ENCODE measurements around the gene C4orf46.
"Not testable (repeated sequence)": the region's sequence is repeated elsewhere in the genome, so short reads cannot be mapped to it uniquely, and the experiment has no call there.

The C4orf46 gene

DNA sequence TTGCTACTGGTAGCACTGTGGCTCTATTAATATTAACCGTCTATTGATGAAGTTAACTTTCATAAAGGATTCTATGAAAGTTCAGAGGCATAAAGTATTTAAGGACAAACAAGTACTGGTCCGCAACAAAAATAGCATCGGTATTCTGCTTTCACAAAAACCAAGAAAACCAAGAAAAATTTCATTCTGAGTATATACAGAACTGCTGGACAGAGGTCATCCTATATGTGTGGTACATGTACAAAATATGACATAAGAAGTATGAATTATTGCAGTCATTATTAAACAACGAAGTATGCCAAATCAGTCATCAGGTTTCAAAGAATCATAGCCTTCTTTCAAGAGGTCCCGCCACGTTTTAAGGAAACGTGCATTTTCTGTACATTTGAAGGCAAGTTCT is 2.4 kb downstream of the C4orf46 start:
- H3K4me3 ChIP-seq (ENCODE audit: low read depth, low read length): no peak overlapping the region
- TF ChIP-seq, protein P1, sequence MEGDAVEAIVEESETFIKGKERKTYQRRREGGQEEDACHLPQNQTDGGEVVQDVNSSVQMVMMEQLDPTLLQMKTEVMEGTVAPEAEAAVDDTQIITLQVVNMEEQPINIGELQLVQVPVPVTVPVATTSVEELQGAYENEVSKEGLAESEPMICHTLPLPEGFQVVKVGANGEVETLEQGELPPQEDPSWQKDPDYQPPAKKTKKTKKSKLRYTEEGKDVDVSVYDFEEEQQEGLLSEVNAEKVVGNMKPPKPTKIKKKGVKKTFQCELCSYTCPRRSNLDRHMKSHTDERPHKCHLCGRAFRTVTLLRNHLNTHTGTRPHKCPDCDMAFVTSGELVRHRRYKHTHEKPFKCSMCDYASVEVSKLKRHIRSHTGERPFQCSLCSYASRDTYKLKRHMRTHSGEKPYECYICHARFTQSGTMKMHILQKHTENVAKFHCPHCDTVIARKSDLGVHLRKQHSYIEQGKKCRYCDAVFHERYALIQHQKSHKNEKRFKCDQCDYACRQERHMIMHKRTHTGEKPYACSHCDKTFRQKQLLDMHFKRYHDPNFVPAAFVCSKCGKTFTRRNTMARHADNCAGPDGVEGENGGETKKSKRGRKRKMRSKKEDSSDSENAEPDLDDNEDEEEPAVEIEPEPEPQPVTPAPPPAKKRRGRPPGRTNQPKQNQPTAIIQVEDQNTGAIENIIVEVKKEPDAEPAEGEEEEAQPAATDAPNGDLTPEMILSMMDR (IDR thresholded peaks at IDR 0.05; ENCODE audit: borderline replicate concordance, insufficient read depth, low read depth, low read length): no peak

DNA sequence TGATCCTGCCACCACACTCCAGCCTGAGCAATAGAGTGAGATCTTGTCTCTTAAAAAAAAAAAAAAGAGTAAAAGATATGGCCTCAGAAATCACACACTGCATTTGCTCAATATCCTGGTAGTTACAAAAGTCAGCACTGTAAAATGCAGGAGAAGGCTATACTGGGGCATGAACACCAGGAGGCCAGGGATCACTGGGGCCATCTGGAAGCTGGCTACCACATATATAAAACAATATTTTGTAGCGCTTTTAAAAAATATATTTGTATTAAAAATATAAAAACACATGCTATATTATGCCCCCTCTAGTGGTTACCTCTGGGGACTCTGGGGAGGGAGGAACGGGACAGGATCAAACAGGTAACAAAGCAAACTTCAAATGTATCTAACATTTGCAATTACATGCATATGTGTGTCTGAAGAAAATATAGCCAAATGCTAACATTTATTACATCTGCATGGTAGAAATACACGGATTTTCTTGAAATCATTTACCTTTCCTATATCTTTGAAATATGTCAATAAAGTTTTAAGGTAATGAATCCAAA is 4.0 kb downstream of the C4orf46 start:
- no peak overlapping the region for H3K4me3 ChIP-seq (ENCODE audit: low read depth, low read length)
- TF ChIP-seq, protein P1 (IDR thresholded peaks at IDR 0.05; ENCODE audit: borderline replicate concordance, insufficient read depth, low read depth, low read length): peak; percentile 57; the same call in 1 of the 2 replicates

DNA sequence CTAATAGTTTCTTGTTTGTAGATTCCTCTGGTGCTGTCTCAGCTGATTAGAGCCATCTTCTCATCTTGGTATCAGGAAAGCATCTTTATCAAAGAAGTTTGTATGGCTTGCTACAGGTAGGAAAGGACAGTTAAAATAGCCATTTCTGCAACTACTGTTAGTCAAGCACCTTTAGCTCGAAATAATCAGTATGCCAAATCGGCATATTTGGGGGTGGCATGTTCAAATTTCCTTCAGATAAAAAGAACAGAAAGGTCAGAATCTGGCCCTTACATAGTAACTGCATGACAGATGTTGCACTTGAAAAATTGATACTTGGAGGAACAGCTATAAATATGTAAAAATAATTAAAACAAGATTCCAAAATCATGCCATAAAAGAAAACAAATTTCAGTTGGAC is 4.8 kb downstream of the C4orf46 start:
- TF ChIP-seq, protein P1 (IDR thresholded peaks at IDR 0.05; ENCODE audit: borderline replicate concordance, insufficient read depth, low read depth, low read length): no peak
- no peak overlapping the region for H3K4me3 ChIP-seq (ENCODE audit: low read depth, low read length)

DNA sequence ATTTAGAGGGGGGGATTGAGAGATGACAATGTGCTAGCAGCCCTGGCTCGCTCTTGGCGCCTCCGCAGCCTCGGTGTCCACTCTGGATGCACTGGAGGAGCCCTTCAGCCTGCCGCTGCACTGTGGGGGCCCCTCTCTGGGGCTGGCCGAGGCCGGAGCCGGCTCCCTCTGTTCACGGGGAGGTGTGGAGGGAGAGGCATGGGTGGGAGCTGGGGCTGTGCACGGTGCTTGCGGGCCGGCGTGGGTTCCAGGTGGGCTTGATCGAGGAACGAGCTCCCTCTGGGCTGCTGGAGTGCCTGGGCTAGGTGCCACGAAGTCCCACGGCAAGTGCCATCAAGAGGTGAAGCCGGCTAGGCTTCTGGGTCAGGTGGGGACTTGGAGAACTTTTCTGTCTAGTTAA is 6.9 kb downstream of the C4orf46 start:
- TF ChIP-seq, protein P1 (IDR thresholded peaks at IDR 0.05; ENCODE audit: borderline replicate concordance, insufficient read depth, low read depth, low read length): no peak
- no peak overlapping the region for H3K4me3 ChIP-seq (ENCODE audit: low read depth, low read length)

DNA sequence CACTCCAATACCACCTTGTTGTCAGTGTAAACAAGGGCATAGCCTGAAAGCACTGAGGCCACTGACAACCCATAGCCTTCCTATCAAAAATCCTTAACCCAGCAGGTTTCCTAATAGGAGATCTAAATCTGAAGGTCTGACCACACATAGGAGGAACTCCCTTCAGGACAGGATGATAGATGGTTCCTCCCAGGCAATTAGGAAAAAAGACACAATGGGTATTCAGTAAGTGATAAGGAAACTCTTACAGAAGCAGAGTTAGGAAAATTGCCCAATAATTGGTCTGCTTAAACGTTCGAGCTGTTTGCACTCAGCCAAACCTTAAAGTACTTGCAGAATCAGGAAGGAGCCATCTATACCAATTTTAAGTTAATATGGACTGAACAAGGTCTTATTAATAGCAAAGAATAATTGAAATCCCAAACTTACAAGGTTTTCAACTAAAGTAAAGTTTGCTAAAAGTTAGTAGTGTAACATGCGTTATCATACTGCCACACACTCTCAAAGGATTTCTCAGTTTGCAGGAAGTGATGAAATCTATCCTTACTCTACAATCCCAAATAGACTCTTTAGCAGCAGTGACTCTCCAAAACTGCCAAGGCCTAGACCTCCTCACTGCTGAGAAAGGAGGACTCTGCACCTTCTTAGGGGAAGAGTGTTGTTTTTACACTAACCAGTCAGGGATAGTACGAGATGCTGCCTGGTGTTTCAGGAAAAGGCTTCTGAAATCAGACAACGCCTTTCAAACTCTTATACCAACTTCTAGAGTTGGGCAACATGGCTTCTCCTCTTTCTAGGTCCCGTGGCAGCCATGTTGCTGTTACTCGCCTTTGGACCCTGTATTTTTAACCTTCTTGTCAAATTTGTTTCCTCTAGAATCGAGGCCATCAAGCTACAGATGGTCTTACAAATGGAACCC is 7.7 kb downstream of the C4orf46 start:
- not testable (repeated sequence) for H3K4me3 ChIP-seq (ENCODE audit: low read depth, low read length)

DNA sequence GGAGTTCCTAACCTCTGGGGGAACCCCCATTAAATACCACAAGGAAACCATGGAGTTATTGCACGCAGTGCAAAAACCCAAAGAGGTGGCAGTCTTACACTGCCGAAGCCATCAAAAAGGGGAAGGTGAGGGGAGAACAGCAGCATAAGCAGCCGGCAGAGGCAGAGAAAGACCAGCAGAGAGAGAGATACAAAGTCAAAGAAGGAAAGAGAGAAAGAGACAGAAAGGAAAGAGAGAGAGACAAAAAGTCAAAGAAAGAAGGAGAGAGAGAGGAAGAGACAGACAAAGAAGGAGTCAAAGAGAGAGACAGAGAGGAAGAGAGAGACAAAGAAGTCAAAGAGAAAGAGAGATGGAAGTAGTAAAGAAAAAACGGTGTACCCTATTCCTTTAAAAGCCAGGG is 8.4 kb downstream of the C4orf46 start:
- not testable (repeated sequence) for H3K4me3 ChIP-seq (ENCODE audit: low read depth, low read length)

DNA sequence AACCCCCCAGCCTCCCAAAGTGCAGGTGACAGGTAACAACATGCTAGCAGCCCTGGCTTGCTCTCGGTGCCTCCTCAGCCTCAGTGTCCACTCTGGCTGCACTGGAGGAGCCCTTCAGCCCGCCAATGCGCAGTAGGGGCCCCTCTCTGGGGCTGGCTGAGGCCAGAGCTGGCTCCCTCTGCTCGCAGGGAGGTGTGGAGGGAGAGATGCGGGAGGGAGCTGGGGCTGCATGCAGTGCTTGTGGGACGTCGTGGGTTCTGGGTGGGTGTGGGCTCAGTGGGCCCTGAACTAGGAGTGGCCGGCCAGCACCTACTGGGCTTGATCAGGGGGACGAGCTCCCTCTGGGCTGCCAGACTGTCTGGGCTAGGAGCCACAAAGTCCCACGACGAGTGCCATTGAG is 14.4 kb downstream of the C4orf46 start:
- H3K4me3 ChIP-seq (ENCODE audit: low read depth, low read length): no peak overlapping the region
- TF ChIP-seq, protein P1 (IDR thresholded peaks at IDR 0.05; ENCODE audit: borderline replicate concordance, insufficient read depth, low read depth, low read length): no peak

DNA sequence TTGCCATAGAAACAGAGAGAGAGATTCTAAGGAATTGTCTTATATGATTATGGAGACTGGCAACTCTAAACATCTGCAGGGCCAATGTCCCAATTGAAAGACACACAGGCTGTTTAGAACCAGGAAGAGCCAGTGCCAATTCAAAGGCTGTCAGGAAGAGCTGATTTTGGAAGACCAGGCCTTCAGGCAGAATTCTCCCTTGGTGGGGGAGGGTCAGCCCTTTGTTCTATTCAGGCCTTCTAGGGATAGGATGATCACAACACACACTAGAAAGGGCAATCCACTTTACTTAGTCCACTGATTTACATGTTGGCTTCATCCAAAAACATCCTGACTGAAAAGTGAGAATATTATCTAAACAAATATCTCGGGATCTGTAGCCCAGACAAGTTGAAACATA is 15.2 kb downstream of the C4orf46 start:
- TF ChIP-seq, protein P1 (IDR thresholded peaks at IDR 0.05; ENCODE audit: borderline replicate concordance, insufficient read depth, low read depth, low read length): no peak
- no peak overlapping the region for H3K4me3 ChIP-seq (ENCODE audit: low read depth, low read length)
